ENCODE results near the gene MIOX. TPM values are rescaled to one million over a fixed set of nuclear protein-coding genes. Genes with fewer than 3 reads are reported as not detected.

The MIOX gene
- total and polyA plus RNA-seq, 2 donors (not counting 3 experiments of a cell fraction or from before 2014, with no cell fraction given): not detected

GRCh38 chr22:50526834-50527801 lies 40.5 kb downstream of the MIOX start:
- H2AFZ ChIP-seq (ENCODE audit: low read depth, low read length): peak overlapping the region; percentile 75
- H4K20me1 ChIP-seq (replicated peaks; ENCODE audit: control insufficient read depth, extremely low read depth, insufficient read depth, low read length): no peaks in the 10 kb centered on the region
- peaks cover 10% of the 10 kb centered on the region for H3K79me2 ChIP-seq (ENCODE audit: control insufficient read depth, insufficient read depth, low read length)
- H3K4me1 ChIP-seq (ENCODE audit: control insufficient read depth, extremely low read depth, insufficient read depth, low read length): peaks cover 28% of the 10 kb centered on the region
- H3K36me3 ChIP-seq (ENCODE audit: control insufficient read depth in 2 of 2, extremely low read depth in 1 of 2, insufficient read depth in 2 of 2, low read length in 2 of 2): peaks cover 0 to 16% of the 10 kb centered on the region in 2 experiments
- H3K4me2 ChIP-seq (ENCODE audit: insufficient read depth, low read length): peak overlapping the region; percentile 45
- H3K27me3 ChIP-seq (ENCODE audit: control insufficient read depth in 2 of 2, insufficient read depth in 2 of 2, low read length in 2 of 2): peaks cover 3 to 13% of the 10 kb centered on the region in 2 experiments
- FAIRE-seq: no peak
- intact Hi-C loops (cut with micrococcal nuclease): no loop called here
- H3K9me1 ChIP-seq (replicated peaks; ENCODE audit: control insufficient read depth, extremely low read depth, insufficient read depth, low read length): no peaks in the 10 kb centered on the region
- ChIA-PET POLR2A (no interaction called here), CTCF (interaction anchor here (0.5 to 2.7 kb wide), 6 partner anchors 12 to 248 kb away, joined by 3 to 21 read pairs (median 3); partner anchors contain the start of genes LMF2 and NCAPH2)
- TF ChIP-seq GATA2 (IDR thresholded peaks at IDR 0.05; ENCODE audit: insufficient read depth, insufficient read length, low read depth, low read length): no peak
- TF ChIP-seq CTCF (IDR thresholded peaks at IDR 0.05; ENCODE audit: extremely low read depth in 1 of 2, insufficient read depth in 1 of 2, low read depth in 1 of 2, low read length in 2 of 2): no peak
- no peak overlapping the region for H3K27ac ChIP-seq (ENCODE audit: insufficient read depth, low read depth, low read length)
- no peak overlapping the region for H3K9ac ChIP-seq (replicated peaks; ENCODE audit: extremely low read depth, insufficient read depth, low read length)
- H3K9me3 ChIP-seq (replicated peaks; ENCODE audit: control insufficient read depth, insufficient read depth, low read length): no peaks in the 10 kb centered on the region
- dilution Hi-C loops (cut with MboI; ENCODE audit: extremely low pct_ligation_motif_present, low sequenced_read_pairs): no loop called here
- H3K4me3 ChIP-seq (replicated peaks in 1 of 3; ENCODE audit: insufficient read depth in 1 of 3, low read depth in 1 of 3, low read length in 3 of 3): peak overlapping the region in 1 of 3 experiments; percentile 66
- no peak for DNase-seq (ENCODE audit: low read depth, low spot score)
- BruUV-seq (replicated peaks): TSS peak; percentile 2
